GM12878 (cell line): ENCODE measurements around the gene TLDC2.

ENCODE experiments used
- BCL11A ChIP-seq: IDR thresholded peaks from 2 replicates; pipeline ENCODE4 v1.6.1; 2011; ENCODE audit warnings: low read depth, low read length
- BCLAF1 ChIP-seq: fragments of 450-650 bp; IDR thresholded peaks from 2 replicates; pipeline ENCODE4 v1.6.1; 2017; ENCODE audit warnings: antibody characterized with exemption, mild to moderate bottlenecking, moderate library complexity
- CTCF ChIP-seq, 3 experiments: IDR thresholded peaks in 2 of 3; conservative IDR thresholded peaks in 1 of 3; 2 replicates each; pipeline ENCODE4 v1.5.1; 2011; ENCODE audit warnings: low read depth in 3 of 3, low read length in 3 of 3, mild to moderate bottlenecking in 3 of 3, control low read depth in 2 of 3, moderate library complexity in 2 of 3, inconsistent platforms in 1 of 3, mixed read lengths in 1 of 3; ENCODE audit not compliant: control insufficient read depth in 2 of 3, insufficient read depth in 1 of 3; ENCODE audit errors: extremely low read depth in 1 of 3
- EP300 ChIP-seq, 2 experiments: fragments of 150-350 bp in 1 of 2; IDR thresholded peaks; 2 replicates each; pipeline ENCODE4 v1.6.1; 2011 to 2012; ENCODE audit warnings: low read depth in 2 of 2, low read length in 2 of 2, borderline replicate concordance in 1 of 2, improper control_type of control experiment in 1 of 2, inconsistent platforms in 1 of 2; ENCODE audit not compliant: control insufficient read depth in 1 of 2
- FOS ChIP-seq: IDR thresholded peaks from 3 replicates; pipeline ENCODE4 v1.6.1; 2011; ENCODE audit warnings: borderline replicate concordance; ENCODE audit not compliant: insufficient read length; ENCODE audit errors: extremely low read depth
- POLR2A ChIP-seq: IDR thresholded peaks from 2 replicates; pipeline ENCODE4 v1.6.1; 2011; ENCODE audit warnings: low read depth, mild to moderate bottlenecking, low read length
- POLR2AphosphoS5 ChIP-seq: IDR thresholded peaks from 2 replicates; pipeline ENCODE4 v1.6.1; 2011; ENCODE audit warnings: mild to moderate bottlenecking, low read length, inconsistent platforms
- RAD21 ChIP-seq: IDR thresholded peaks from 2 replicates; pipeline ENCODE4 v1.6.1; 2011; ENCODE audit warnings: mild to moderate bottlenecking, low read depth, low read length, moderate library complexity; ENCODE audit not compliant: insufficient read depth
- RCOR1 ChIP-seq: conservative IDR thresholded peaks from 2 replicates; pipeline ENCODE4 v1.6.1; 2012; ENCODE audit warnings: low read depth, low read length, improper control_type of control experiment
- ZNF384 ChIP-seq: IDR thresholded peaks from 2 replicates; pipeline ENCODE4 v1.6.1; 2012; ENCODE audit warnings: low read depth, mild to moderate bottlenecking, low read length, improper control_type of control experiment, borderline replicate concordance

- no peak for TF ChIP-seq RAD21
- no peak for TF ChIP-seq POLR2AphosphoS5
- TF ChIP-seq BCL11A = no peak
- TF ChIP-seq POLR2A = no peak
- no peak for TF ChIP-seq FOS
- no peak for TF ChIP-seq CTCF (IDR thresholded peaks at IDR 0.05 in 2 of 3, conservative IDR thresholded peaks at IDR 0.05 in 1 of 3; ENCODE audit: control insufficient read depth in 2 of 3, extremely low read depth in 1 of 3, insufficient read depth in 1 of 3, low read depth in 3 of 3, low read length in 3 of 3)
- no peak for TF ChIP-seq RCOR1
- no peak for TF ChIP-seq EP300 (IDR thresholded peaks at IDR 0.05; ENCODE audit: borderline replicate concordance in 1 of 2, control insufficient read depth in 1 of 2, low read depth in 2 of 2, low read length in 2 of 2)
- TF ChIP-seq BCLAF1 = no peak
- TF ChIP-seq ZNF384 = no peak
These were observed 14.4 kb upstream of the TLDC2 start for GRCh38 chr20:36861625-36861874.
